Neural cell (in vitro differentiated cells): ENCODE measurements around the gene IGSF3. TPM values are rescaled to one million over a fixed set of nuclear protein-coding genes. Genes with fewer than 3 reads are reported as not detected.

ENCODE experiments used
- H2AFZ ChIP-seq: fragments of 200-600, 300-800 bp; sonication (generic), shearing (Covaris generic); 2 replicates; pipeline ENCODE4 v1.6.0; 2014; ENCODE audit warnings: low read depth, mild to moderate bottlenecking, antibody characterized with exemption, low read length, moderate library complexity
- H3F3A ChIP-seq: fragments of 200-600 bp; shearing (Covaris generic); 2 replicates; pipeline ENCODE4 v1.6.1; 2016; ENCODE audit warnings: mild to moderate bottlenecking, moderate library complexity, mixed read lengths, antibody characterized with exemption, low read length; ENCODE audit not compliant: insufficient read depth, poor library complexity, severe bottlenecking
- H3K27ac ChIP-seq: fragments of 200-600, 300-800 bp; sonication (generic), shearing (Covaris generic); 2 replicates; pipeline ENCODE4 v1.5.1; 2014; ENCODE audit warnings: mild to moderate bottlenecking, low read length, moderate library complexity
- H3K27me3 ChIP-seq: fragments of 300-800, 200-600 bp; sonication (generic), shearing (Covaris generic); 2 replicates; pipeline ENCODE4 v1.6.0; 2014; ENCODE audit warnings: mild to moderate bottlenecking, low read depth, low read length, moderate library complexity; ENCODE audit not compliant: insufficient read depth
- H3K36me3 ChIP-seq: fragments of 300-800, 200-600 bp; sonication (generic), shearing (Covaris generic); 2 replicates; pipeline ENCODE4 v1.5.1; 2014; ENCODE audit warnings: mild to moderate bottlenecking, antibody characterized with exemption, low read length, moderate library complexity; ENCODE audit not compliant: insufficient read depth
- H3K4me2 ChIP-seq: fragments of 300-800, 200-600 bp; sonication (generic), shearing (Covaris generic); 2 replicates; pipeline ENCODE4 v1.6.0; 2014; ENCODE audit warnings: mild to moderate bottlenecking, low read length
- H3K4me3 ChIP-seq: fragments of 300-800, 200-600 bp; sonication (generic), shearing (Covaris generic); 2 replicates; pipeline ENCODE4 v1.5.1; 2014; ENCODE audit warnings: mild to moderate bottlenecking, low read length, moderate library complexity
- H3K79me2 ChIP-seq: fragments of 200-600 bp; shearing (Covaris generic); replicated peaks from 2 replicates; pipeline ENCODE4 v1.6.0; 2014; ENCODE audit warnings: mild to moderate bottlenecking, low read length, moderate library complexity; ENCODE audit not compliant: insufficient read depth
- H3K9ac ChIP-seq: fragments of 300-800, 200-600 bp; sonication (generic), shearing (Covaris generic); 2 replicates; pipeline ENCODE4 v1.6.1; 2016; ENCODE audit warnings: mild to moderate bottlenecking, low read length, mixed read lengths
- H3K9me2 ChIP-seq: fragments of 200-600 bp; shearing (Covaris generic); 2 replicates; pipeline ENCODE4 v1.6.1; 2016; ENCODE audit warnings: mild to moderate bottlenecking, low read length, mixed read lengths; ENCODE audit not compliant: insufficient read depth
- H3K9me3 ChIP-seq: fragments of 200-600, 300-800 bp; sonication (generic), shearing (Covaris generic); 2 replicates; pipeline ENCODE4 v1.6.1; 2016; ENCODE audit warnings: mild to moderate bottlenecking, mixed run types, low read length, moderate library complexity, mixed read lengths
- H4K20me1 ChIP-seq: fragments of 200-600 bp; shearing (Covaris generic); 2 replicates; pipeline ENCODE4 v1.6.1; 2016; ENCODE audit warnings: mild to moderate bottlenecking, mixed run types; ENCODE audit not compliant: insufficient read depth
- CTCF ChIP-seq: fragments of 450-650 bp; IDR thresholded peaks from 2 replicates; pipeline ENCODE4 v1.5.1; 2014; ENCODE audit warnings: antibody characterized with exemption, mild to moderate bottlenecking, moderate library complexity; ENCODE audit not compliant: poor library complexity, severe bottlenecking
- EP300 ChIP-seq: fragments of 450-650 bp; conservative IDR thresholded peaks from 2 replicates; pipeline ENCODE4 v1.6.1; 2014; ENCODE audit warnings: antibody characterized with exemption, mild to moderate bottlenecking, moderate library complexity; ENCODE audit not compliant: poor library complexity, severe bottlenecking
- EZH2 ChIP-seq: fragments of 200-600, 300-800 bp; shearing (Covaris generic), sonication (generic); IDR thresholded peaks from 2 replicates; pipeline ENCODE4 v1.6.1; 2014; ENCODE audit warnings: antibody characterized with exemption, low read length, borderline replicate concordance, mild to moderate bottlenecking; ENCODE audit not compliant: insufficient read depth, poor library complexity, severe bottlenecking
- MXI1 ChIP-seq: fragments of 450-650 bp; conservative IDR thresholded peaks from 2 replicates; pipeline ENCODE4 v1.6.1; 2014; ENCODE audit warnings: antibody characterized with exemption, mild to moderate bottlenecking; ENCODE audit not compliant: poor library complexity, severe bottlenecking
- POLR2AphosphoS5 ChIP-seq: IDR thresholded peaks from 2 replicates; pipeline ENCODE4 v1.6.1; 2012
- RAD21 ChIP-seq: fragments of 450-650 bp; conservative IDR thresholded peaks from 2 replicates; pipeline ENCODE4 v1.6.1; 2014; ENCODE audit warnings: antibody characterized with exemption, mild to moderate bottlenecking, moderate library complexity
- SMC3 ChIP-seq: fragments of 450-650 bp; conservative IDR thresholded peaks from 2 replicates; pipeline ENCODE4 v1.6.1; 2014; ENCODE audit warnings: antibody characterized with exemption, mild to moderate bottlenecking, moderate library complexity; ENCODE audit not compliant: poor library complexity
- TAF1 ChIP-seq: IDR thresholded peaks from 2 replicates; pipeline ENCODE4 v1.6.1; 2012; ENCODE audit warnings: low read depth
- polyA plus RNA-seq: library from polyadenylated mRNA; depleted of rRNA; stranded (reverse); fragments of >200 nt; gene quantifications from 2 replicates; pipeline ENCODE4 v1.2.3, GENCODE V29; 2014
- TF ChIP-seq, protein P1 (sequence below): IDR thresholded peaks from 2 replicates; pipeline ENCODE4 v1.6.1; 2012; ENCODE audit warnings: borderline replicate concordance

Gene IGSF3
- polyA plus RNA-seq, 1 donor from 2014 or later: 81.4 TPM

DNA sequence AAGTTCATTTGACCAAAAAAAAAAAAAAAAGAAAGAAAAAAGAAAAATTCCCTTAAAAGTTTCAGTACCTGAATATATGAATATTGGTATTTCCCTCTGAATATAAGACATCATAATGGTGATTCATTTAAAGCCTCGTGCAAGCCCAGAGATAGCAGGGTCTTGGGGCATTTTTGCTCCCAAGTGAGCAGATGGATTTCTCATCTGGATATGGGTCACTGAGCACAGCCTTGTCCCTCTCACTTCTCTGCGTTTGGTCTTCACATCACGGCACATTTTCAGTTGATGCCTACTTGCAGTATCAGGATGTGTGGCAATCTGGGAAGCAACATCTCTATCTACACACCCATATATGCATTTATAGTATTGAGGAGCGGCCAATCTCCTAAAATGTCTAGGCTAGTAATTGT is 109.4 kb downstream of the IGSF3 start:
- no peaks in the 10 kb centered on the region for H3K36me3 ChIP-seq
- H3K4me3 ChIP-seq: no peak overlapping the region
- H3K79me2 ChIP-seq: no peaks in the 10 kb centered on the region
- TF ChIP-seq MXI1 (no peak), TAF1 (no peak), POLR2AphosphoS5 (no peak), CTCF (no peak), EZH2 (no peak), SMC3 (no peak), EP300 (no peak), RAD21 (no peak)
- TF ChIP-seq, protein P1, sequence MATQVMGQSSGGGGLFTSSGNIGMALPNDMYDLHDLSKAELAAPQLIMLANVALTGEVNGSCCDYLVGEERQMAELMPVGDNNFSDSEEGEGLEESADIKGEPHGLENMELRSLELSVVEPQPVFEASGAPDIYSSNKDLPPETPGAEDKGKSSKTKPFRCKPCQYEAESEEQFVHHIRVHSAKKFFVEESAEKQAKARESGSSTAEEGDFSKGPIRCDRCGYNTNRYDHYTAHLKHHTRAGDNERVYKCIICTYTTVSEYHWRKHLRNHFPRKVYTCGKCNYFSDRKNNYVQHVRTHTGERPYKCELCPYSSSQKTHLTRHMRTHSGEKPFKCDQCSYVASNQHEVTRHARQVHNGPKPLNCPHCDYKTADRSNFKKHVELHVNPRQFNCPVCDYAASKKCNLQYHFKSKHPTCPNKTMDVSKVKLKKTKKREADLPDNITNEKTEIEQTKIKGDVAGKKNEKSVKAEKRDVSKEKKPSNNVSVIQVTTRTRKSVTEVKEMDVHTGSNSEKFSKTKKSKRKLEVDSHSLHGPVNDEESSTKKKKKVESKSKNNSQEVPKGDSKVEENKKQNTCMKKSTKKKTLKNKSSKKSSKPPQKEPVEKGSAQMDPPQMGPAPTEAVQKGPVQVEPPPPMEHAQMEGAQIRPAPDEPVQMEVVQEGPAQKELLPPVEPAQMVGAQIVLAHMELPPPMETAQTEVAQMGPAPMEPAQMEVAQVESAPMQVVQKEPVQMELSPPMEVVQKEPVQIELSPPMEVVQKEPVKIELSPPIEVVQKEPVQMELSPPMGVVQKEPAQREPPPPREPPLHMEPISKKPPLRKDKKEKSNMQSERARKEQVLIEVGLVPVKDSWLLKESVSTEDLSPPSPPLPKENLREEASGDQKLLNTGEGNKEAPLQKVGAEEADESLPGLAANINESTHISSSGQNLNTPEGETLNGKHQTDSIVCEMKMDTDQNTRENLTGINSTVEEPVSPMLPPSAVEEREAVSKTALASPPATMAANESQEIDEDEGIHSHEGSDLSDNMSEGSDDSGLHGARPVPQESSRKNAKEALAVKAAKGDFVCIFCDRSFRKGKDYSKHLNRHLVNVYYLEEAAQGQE: no peak
- H3F3A ChIP-seq: no peaks in the 10 kb centered on the region
- no peaks in the 10 kb centered on the region for H3K27me3 ChIP-seq
- no peaks in the 10 kb centered on the region for H4K20me1 ChIP-seq
- H2AFZ ChIP-seq: no peak overlapping the region
- H3K9me3 ChIP-seq: no peaks in the 10 kb centered on the region
- H3K9me2 ChIP-seq: no peaks in the 10 kb centered on the region
- no peak overlapping the region for H3K27ac ChIP-seq
- H3K4me2 ChIP-seq: no peak overlapping the region
- no peak overlapping the region for H3K9ac ChIP-seq

- H3F3A ChIP-seq: no peaks in the 10 kb centered on the region
- no peaks in the 10 kb centered on the region for H3K27me3 ChIP-seq
- H3K9ac ChIP-seq: no peak overlapping the region
- H3K4me2 ChIP-seq: no peak overlapping the region
- H3K36me3 ChIP-seq: no peaks in the 10 kb centered on the region
- no peaks in the 10 kb centered on the region for H3K9me2 ChIP-seq
- H3K27ac ChIP-seq: no peak overlapping the region
- H4K20me1 ChIP-seq: no peaks in the 10 kb centered on the region
- TF ChIP-seq POLR2AphosphoS5 (no peak), MXI1 (no peak), CTCF (no peak), TAF1 (no peak), SMC3 (no peak), EZH2 (no peak), RAD21 (no peak), EP300 (no peak)
- TF ChIP-seq, protein P1: no peak
- no peak overlapping the region for H2AFZ ChIP-seq
- no peaks in the 10 kb centered on the region for H3K9me3 ChIP-seq
- no peak overlapping the region for H3K4me3 ChIP-seq
- H3K79me2 ChIP-seq: no peaks in the 10 kb centered on the region
Observed at GRCh38 chr1:116557323-116557878, 110.1 kb downstream of the IGSF3 start.
